Measurements from ENCODE around the gene DIPK1C. TPM values are rescaled to one million over a fixed set of nuclear protein-coding genes. Genes with fewer than 3 reads are reported as not detected.

DIPK1C gene
- total RNA-seq, 1 donor from 2014 or later: not detected

DNA sequence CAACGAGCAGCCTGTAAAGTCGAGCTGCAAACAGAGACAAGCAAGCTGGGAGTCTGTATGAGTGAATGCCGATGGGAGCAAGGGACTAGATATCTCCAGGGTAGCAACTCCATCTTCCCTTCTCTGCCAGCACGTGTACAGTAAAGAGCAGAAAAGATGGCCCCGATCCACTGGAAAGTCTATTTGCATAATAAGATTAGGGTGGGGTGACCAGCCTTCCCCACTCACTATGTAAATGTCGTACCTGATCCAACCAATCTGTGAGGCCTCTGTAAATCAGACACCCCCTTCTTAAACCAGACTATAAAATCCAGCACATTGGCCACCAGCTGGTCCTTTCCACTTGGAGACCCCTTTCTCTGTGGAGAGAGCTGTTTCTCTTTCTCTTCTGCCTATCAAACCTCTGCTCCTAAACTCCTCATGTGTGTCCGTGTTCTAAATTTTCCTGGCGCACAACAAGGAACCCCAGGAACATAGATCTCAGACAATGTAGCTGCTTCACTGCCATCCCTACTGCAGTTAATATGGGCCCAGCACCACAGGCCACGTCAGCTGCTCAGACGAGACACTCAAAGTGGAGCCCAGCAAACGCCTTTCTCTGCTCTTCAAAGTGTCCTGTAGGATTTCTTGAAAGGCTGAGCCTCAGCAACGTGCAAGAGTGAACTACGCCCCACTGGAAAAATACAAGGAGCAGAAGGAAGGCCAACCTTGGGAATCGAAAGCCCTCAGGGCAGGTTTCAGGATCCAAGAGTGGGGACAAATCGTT, 26.1 kb downstream of the DIPK1C start:
- intact Hi-C loops (cut with DNase I): loop anchor here (10.0 kb wide), 1 partner anchor 1026 kb away; no protein-coding TSS in a partner anchor
- no peak for DNase-seq (ENCODE audit: extremely low spot score in 2 of 2)
- TF ChIP-seq, protein P1, sequence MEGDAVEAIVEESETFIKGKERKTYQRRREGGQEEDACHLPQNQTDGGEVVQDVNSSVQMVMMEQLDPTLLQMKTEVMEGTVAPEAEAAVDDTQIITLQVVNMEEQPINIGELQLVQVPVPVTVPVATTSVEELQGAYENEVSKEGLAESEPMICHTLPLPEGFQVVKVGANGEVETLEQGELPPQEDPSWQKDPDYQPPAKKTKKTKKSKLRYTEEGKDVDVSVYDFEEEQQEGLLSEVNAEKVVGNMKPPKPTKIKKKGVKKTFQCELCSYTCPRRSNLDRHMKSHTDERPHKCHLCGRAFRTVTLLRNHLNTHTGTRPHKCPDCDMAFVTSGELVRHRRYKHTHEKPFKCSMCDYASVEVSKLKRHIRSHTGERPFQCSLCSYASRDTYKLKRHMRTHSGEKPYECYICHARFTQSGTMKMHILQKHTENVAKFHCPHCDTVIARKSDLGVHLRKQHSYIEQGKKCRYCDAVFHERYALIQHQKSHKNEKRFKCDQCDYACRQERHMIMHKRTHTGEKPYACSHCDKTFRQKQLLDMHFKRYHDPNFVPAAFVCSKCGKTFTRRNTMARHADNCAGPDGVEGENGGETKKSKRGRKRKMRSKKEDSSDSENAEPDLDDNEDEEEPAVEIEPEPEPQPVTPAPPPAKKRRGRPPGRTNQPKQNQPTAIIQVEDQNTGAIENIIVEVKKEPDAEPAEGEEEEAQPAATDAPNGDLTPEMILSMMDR (IDR thresholded peaks at IDR 0.05): no peak
- TF ChIP-seq POLR2A (IDR thresholded peaks at IDR 0.05) (no peak), POLR2AphosphoS5 (IDR thresholded peaks at IDR 0.05; ENCODE audit: insufficient read depth in 1 of 2, low read depth in 1 of 2) (no peak)
- H3K27ac ChIP-seq: no peak overlapping the region
- H3K4me3 ChIP-seq: no peak overlapping the region
- H3K9me3 ChIP-seq: no peaks in the 10 kb centered on the region
- no peaks in the 10 kb centered on the region for H3K27me3 ChIP-seq
- H3K4me1 ChIP-seq: no peaks in the 10 kb centered on the region
- H3K36me3 ChIP-seq: no peaks in the 10 kb centered on the region

DNA sequence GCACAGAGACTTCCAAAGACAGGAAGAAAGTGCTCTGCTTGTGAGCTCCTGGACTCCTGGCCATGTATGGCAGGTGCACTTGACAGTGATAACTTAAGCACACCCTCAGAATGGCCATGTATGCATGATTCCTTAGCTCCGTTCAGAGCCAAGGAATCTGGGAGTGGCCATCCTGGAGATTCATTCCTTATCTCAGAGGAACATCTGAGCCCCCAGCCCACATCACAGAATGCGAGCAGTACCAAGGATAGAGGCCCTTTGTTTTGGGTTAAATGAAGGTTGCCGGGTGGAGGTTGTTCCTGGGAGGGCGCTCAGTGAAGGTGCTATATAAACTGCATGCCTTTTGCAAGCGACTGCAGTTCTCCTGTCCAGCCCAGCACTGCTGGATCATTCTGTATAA, 26.9 kb downstream of the DIPK1C start:
- TF ChIP-seq POLR2AphosphoS5 (IDR thresholded peaks at IDR 0.05; ENCODE audit: insufficient read depth in 1 of 2, low read depth in 1 of 2) (no peak), POLR2A (IDR thresholded peaks at IDR 0.05) (no peak)
- TF ChIP-seq, protein P1 (IDR thresholded peaks at IDR 0.05): no peak

DNA sequence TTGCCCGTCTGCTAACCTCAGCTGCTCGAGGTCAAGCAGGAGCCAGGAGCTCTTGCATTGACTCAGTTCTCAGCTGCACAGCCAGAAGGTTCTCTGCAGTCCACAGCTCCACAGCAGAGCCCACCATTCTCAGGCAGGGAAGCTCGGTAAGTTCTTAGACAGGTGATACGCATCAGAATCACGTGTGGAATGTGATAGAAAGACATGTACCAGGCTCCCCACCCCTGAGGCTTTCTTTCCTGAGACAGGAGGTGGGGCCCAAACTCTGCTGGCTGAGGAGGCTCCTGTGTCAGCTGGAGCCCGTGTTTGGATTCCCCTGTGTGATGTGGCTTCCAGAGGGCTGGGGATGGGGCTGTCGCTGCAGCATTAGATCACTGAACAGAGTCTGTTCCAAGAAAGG, 28.0 kb downstream of the DIPK1C start:
- Histone ChIP-seq H3K27me3 (no peaks in the 10 kb centered on the region), H3K4me1 (no peaks in the 10 kb centered on the region), H3K4me3 (no peak overlapping the region), H3K36me3 (no peaks in the 10 kb centered on the region), H3K9me3 (no peaks in the 10 kb centered on the region), H3K27ac (no peak overlapping the region)
- intact Hi-C loops (cut with DNase I): no loop called here
- no peak for DNase-seq (ENCODE audit: extremely low spot score in 2 of 2)
- TF ChIP-seq POLR2A (IDR thresholded peaks at IDR 0.05) (no peak), POLR2AphosphoS5 (IDR thresholded peaks at IDR 0.05; ENCODE audit: insufficient read depth in 1 of 2, low read depth in 1 of 2) (no peak)
- TF ChIP-seq, protein P1 (IDR thresholded peaks at IDR 0.05): no peak

More for the DNA sequence above, 26.9 kb downstream of the DIPK1C start:
- H3K4me3 ChIP-seq: no peak overlapping the region
- H3K4me1 ChIP-seq: no peaks in the 10 kb centered on the region
- no peaks in the 10 kb centered on the region for H3K36me3 ChIP-seq
- H3K27ac ChIP-seq: no peak overlapping the region
- DNase-seq (ENCODE audit: extremely low spot score in 2 of 2): no peak
- no peaks in the 10 kb centered on the region for H3K9me3 ChIP-seq
- intact Hi-C loops (cut with DNase I): loop anchor here (10.0 kb wide), 1 partner anchor 1025 kb away; no protein-coding TSS in a partner anchor
- H3K27me3 ChIP-seq: no peaks in the 10 kb centered on the region

DNA sequence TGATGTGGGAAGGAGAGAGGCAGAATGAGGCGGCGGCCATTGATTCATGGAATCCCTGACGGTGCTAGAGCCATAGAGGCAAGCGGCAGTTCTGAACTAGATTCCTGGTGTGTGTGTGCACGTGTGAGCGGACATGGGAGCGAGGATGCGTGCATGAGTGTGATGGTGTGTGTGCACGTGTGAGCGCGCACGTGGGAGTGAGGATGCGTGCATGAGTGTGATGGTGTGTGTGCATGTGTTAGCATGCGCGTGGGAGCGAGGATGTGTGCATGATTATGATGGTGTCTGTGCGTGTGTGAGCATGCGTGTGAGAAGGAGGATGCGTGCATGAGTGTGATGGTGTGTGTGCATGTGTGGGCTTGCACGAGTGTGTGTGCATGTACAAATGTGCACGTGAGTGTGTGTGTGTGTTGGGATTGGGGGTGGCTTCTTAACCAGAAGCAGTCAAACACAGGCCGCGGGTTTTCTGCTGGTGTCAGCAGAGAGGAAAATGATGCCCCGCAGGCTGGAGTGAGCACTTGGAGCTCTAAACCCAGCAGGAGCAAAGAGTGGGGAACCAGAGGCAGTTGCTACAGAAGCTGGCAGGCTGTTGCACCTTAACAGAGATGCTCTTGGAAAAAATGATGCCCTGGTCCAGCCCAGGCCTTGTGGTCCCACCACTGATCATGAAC, 29.5 kb downstream of the DIPK1C start:
- Histone ChIP-seq H3K4me1 (peaks cover 7% of the 10 kb centered on the region), H3K9me3 (no peaks in the 10 kb centered on the region), H3K36me3 (no peaks in the 10 kb centered on the region), H3K27ac (no peak overlapping the region), H3K4me3 (no peak overlapping the region), H3K27me3 (no peaks in the 10 kb centered on the region)
- DNase-seq (ENCODE audit: extremely low spot score in 2 of 2): no peak
- TF ChIP-seq POLR2A (IDR thresholded peaks at IDR 0.05) (no peak), POLR2AphosphoS5 (IDR thresholded peaks at IDR 0.05; ENCODE audit: insufficient read depth in 1 of 2, low read depth in 1 of 2) (no peak)
- TF ChIP-seq, protein P1 (IDR thresholded peaks at IDR 0.05): no peak
- intact Hi-C loops (cut with DNase I): no loop called here

DNA sequence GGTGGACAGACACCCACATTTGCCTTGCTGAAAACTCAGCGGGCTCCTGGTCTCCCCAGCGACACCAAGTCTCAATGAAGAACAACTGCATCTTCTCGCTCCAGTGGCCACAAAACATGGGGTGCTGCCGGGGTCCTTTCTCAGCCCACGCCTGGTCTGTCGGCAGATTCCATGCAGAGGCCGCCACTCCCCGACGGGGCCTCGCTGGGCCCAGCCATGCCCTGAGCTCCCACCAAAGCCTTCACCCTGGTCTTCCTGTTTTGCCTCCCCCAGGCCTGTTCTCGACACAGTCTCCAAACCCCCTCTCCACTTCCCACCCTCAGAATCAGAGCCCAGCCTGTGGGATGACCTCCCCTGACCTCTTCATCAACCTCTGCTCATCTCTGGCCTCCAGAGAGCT, 31.2 kb downstream of the DIPK1C start:
- no peaks in the 10 kb centered on the region for H3K27me3 ChIP-seq
- peaks cover 10% of the 10 kb centered on the region for H3K4me1 ChIP-seq
- no peak for DNase-seq (ENCODE audit: extremely low spot score in 2 of 2)
- H3K27ac ChIP-seq: no peak overlapping the region
- intact Hi-C loops (cut with DNase I): no loop called here
- H3K36me3 ChIP-seq: no peaks in the 10 kb centered on the region
- no peaks in the 10 kb centered on the region for H3K9me3 ChIP-seq
- no peak overlapping the region for H3K4me3 ChIP-seq
- TF ChIP-seq POLR2A (IDR thresholded peaks at IDR 0.05) (no peak), POLR2AphosphoS5 (IDR thresholded peaks at IDR 0.05; ENCODE audit: insufficient read depth in 1 of 2, low read depth in 1 of 2) (no peak)
- TF ChIP-seq, protein P1 (IDR thresholded peaks at IDR 0.05): no peak

All from vagina (tissue), 2 donors.